HG03442 (cell line): ENCODE data around the gene HNF4A.
"Not testable (repeated sequence)": the region's sequence is repeated elsewhere in the genome, so short reads cannot be mapped to it uniquely, and the experiment has no call there.

ENCODE experiments used
- ATAC-seq: cut with Tn5 transposase; IDR thresholded peaks from one replicate; pipeline ENCODE4 v1.9.1; 2021; ENCODE audit warnings: mild to moderate bottlenecking, moderate library complexity; ENCODE audit not compliant: unreplicated experiment

The HNF4A gene

GRCh38 chr20:44344723-44345122 lies 10.8 kb upstream of the HNF4A start:
- ATAC-seq = no peak

DNA sequence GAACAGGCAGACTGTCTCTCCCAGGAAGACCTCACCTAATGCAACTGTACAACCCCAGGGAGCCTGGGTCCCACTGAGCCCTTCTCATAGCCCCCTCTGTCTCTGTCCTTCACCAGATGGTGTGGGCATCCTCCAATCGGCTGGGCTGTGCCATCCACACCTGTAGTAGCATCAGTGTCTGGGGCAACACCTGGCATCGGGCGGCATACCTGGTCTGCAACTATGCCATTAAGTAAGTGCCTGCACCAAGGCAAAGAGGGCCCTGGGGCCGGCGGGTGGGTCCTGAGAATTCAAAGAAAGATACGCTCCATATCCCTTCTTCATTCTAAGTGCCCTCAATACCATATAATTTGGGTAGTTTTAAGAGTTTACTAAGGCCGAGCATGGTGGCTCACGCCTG lies 10.4 kb upstream of the HNF4A start:
- ATAC-seq = no peak

DNA sequence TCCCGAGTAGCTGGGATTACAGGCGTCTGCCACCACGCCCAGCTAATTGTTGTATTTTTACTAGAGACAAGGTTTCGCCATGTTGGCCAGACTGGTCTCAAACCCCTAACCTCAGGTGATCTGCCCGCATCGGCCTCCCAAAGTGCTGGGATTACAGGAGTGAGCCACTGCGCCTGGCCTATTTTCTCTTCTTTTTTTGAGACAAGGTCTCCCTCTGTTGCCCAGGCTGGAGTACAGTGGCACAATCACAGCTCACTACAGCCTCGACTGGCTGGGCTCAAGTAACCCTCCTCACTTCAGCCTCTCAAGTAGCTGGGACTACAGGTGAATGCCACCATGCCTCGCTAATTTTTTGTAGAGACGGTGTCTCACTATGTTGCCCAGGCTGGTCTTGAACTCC lies 9.6 kb upstream of the HNF4A start:
- not testable (repeated sequence) for ATAC-seq

DNA sequence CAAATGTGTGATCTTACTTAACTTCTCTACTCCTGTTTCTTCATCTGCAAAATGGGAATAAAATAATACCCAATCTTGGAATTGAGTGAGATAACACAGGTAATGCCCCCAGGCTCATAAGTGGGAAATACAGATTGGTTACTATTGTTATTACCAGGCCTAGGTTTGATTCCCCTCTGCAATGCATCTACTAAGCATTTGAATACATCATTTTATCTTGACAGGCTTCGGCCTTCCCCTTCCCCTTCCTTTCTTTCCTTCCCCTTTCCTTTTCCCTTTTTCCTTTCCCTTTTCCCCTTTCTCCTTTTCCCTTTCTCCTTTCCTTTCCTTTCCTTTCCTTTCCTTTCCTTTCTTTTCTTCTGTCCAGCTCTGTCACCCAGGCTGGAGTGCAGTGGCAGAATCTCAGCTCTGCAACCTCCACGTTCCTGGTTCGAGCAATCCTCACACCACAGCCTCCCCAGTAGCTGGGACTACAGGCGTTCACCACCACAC lies 7.3 kb upstream of the HNF4A start:
- ATAC-seq = no peak

- no peak for ATAC-seq
Measured at GRCh38 chr20:44349349-44349748, 6.2 kb upstream of the HNF4A start.

- ATAC-seq = no peak
Measured at GRCh38 chr20:44350567-44350966, 4.9 kb upstream of the HNF4A start.

DNA sequence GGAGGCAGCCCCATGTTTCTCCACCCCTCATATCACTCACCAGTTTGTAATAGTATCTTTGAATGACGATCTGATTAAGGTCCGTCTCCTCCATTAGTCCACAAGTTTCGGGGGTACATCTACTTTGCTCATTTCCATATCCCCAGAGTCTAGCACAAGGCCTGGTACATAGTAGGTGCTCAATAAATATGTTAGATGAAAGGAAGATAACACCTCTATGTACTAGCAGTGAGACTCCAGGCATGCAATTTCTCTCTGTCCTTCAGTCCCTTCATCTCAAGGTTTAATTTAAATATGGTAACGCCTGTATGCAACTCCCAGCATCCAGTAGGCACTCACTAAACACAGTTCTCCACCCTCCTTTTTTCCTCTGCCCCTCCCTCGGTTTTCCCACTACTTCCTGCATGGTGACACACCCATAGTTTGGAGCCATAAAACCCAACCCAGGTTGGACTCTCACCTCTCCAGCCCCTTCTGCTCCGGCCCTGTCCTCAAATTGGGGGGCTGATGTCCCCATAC lies 461 bp upstream of the HNF4A start:
- no peak for ATAC-seq

GRCh38 chr20:44356353-44356723 lies 839 bp downstream of the HNF4A start:
- no peak for ATAC-seq

DNA sequence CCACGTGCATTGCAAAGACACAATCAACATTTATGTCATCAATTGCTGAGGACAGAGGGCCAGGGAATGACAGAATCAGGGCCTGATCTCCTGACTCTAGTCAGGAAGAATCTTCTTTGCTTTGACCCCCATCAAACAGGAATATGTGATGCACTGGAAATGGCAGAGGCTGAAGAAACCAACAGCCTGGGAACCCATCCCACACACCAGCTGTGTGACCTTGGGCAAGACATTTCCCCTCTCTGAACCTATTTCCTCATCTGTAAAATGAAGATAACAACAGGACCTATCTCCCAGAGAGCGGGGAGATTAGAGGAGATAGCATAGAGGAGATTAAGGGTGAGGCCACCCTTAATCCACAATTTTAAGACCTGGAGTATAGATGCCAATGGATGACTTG lies 1.5 kb downstream of the HNF4A start:
- ATAC-seq = no peak

DNA sequence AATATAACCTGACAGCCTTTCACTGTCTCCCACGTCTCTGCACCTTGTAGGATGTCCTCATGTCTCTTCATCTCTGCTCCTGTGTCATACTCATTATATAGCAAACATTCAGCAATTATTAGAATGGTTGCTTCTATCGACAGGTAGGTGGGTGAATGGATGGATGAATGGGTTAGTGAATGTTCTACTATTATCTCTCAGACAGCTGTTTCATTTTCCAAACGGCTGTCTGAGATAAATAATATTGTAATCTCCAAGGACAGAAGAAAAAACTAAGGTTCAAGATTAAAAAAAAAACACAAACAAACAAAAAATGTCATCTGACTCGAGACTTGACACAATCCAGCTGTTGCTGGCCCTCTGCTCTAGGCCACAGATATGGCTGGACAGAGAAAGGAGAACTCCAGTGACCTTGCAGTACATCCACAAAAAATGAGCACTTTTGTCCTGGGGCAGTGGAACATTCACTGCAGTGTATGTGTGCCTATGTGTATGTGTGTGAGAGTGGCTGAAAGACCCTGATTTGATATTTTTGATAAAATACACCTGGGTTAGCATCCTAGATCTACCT lies 2.1 kb downstream of the HNF4A start:
- ATAC-seq = no peak

DNA sequence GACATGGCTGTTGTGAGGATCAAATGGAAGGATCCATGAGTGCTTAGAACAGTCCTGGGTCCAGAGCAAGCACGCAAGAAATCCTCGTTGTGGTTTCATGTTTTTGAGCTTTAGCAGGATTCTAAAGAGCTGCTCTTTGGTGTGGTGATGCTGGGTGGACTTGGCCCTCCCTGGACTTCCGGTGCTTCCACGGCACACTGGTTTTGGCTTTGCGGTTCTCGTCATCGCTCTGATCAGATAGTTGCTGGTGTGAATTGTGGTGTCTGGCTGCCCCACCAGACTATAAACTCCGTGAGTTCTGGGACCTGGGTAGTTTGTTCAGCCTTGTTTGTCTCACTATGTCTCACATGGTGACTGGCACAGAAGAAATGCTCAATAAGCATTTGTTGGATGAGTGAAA lies 3.3 kb downstream of the HNF4A start:
- ATAC-seq = no peak

DNA sequence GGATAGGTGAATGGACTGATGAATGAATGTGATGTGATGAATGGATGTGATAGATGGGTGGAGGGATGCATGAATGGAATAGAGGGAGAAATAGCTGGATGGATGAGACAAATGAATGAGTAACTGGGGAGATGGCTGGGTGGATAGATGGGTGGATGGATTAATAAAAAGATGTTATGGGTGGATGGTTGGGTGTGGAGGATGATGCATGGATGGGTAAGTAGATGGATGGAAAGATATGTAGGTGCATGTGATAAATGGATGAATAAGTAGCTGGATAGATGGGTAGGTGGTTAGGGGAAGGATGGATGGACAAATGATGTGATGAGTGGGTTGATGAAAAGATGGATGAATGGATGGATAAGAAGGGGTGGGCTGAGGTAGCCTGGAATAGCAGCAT lies 4.7 kb downstream of the HNF4A start:
- ATAC-seq = no peak

- no peak for ATAC-seq
Measured at GRCh38 chr20:44361021-44361420, 5.5 kb downstream of the HNF4A start.

DNA sequence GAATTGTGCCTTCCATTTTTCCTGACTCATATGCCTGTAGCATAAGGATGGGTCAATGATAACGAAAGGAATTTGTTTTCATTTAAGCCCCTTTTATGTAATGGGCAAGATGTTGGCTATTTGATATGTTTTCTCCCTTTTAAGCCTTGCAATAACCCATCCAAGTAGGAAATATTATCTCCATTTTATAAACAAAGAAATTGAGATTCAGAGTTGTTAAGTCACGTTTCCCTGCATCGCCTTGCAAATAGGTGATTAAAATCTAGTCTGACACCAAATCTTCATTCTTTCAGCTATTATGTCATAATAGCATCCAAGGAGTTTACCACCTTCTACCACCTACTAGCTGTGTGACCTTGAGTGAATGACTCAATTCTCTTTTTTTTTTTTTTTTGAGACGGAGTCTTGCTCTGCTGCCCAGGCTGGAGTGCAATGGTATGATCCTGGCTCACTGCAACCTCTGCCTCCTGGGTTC lies 7.0 kb downstream of the HNF4A start:
- no peak for ATAC-seq

DNA sequence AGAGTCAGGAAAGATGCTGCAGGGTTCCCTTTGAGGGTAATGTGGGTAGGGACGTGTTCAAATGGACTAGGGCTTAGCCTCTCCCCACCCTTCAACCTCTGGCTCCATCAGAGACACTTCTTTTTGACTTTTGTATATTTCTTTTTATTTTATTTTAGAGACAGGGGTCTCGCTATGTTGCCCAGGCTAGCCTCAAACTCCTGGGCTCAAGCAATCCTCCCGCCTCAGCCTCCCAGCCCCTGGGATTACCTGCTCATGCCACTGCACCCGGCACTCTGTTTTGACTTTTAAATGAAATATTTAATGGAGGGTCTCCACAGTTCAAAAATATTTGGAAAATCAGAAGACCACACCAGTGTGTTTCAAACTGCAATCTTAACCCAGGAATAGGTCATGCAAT lies 8.6 kb downstream of the HNF4A start:
- no peak for ATAC-seq

DNA sequence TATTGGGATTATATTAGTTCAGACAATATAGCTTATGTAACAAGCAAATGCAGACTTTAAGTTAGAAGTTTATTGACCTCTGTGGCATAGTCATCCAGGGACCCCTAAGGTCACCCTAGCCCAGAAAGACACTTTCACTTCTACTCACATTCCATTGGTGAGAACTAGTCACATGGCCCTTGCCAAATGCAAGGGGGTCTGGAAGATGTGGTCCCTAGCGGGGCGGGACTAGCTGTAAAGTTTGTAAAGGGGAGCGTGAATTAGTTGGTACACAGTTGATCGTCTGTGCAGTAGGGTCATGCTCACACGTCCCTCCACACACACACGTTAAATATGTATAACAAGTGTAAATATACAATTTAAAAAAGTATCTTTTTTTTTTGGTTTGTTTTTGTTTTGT lies 9.3 kb downstream of the HNF4A start:
- no peak for ATAC-seq

- no peak for ATAC-seq
Measured at GRCh38 chr20:44367746-44368145, 12.2 kb downstream of the HNF4A start.

DNA sequence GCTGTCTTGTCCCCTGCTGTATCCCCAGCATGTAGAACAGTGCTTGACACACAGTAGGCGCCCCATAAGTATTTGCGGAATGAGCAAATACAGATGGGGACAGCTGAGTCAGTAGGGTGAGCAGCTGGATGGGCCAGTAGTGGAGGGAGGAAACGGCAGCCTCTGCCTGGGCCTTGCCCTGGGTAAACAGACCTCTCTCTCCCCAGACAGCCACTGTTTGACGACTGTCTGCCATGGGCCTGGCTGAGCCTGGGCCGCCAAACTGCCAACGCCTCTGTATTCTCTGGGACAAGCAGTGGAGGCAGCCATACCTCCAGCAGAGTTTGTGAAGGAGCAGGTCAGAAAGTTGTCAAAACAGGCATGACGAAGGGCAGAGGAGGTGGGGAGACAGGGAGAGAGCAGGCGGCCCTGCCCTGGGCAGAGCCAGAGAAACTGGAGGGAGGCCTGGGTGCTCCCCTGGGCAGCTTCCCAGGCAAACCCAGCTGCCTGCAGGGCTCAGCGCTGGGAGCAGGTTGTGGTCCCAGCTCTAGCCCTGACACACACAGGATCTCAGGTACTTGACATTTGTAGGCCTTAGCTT lies 15.2 kb downstream of the HNF4A start:
- no peak for ATAC-seq

- ATAC-seq = no peak
Measured at GRCh38 chr20:44382641-44383040, 27.1 kb downstream of the HNF4A start.

DNA sequence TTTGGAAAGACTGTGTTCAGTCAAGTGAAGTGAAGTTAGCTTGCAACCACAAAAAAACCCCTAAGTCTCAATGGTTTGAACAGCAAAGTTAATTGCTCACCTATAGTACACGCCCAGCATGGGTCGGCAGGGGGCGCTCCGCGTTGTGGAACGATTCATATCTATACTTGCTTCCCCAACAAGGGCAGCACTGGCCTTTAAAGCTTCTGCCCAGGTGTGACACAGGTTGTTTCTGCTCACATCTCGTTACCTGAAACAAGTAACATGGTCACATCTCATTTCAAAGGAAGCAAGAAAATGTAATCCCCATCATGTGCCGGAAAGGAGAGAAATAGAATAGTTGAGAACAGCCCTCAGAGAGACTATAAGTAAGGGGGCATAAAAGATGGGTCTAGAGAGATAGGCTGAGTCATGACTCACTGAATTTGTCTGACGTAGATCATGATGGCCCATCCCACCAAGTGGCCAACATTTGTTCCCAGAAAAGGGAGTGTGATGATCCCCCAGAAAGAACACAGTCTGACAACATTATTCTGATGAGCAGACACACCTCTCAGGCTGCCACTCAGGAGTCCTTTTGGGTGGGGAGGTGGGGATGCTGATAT lies 29.0 kb downstream of the HNF4A start:
- no peak for ATAC-seq

GRCh38 chr20:44388466-44389023 lies 33.0 kb downstream of the HNF4A start:
- peak; percentile 70 for ATAC-seq

GRCh38 chr20:44389871-44390270 lies 34.4 kb downstream of the HNF4A start:
- no peak for ATAC-seq
